Measurements from ENCODE around the gene SNX2.

SNX2 gene

GRCh38 chr5:122858451-122858850, 83.6 kb downstream of the SNX2 start:
- Histone ChIP-seq H4K8ac (ENCODE audit: low read depth, low read length) (no peak overlapping the region), H3K79me2 (ENCODE audit: control insufficient read depth, insufficient read depth, low read length) (no peaks in the 10 kb centered on the region), H3K18ac (ENCODE audit: low read length) (no peak overlapping the region), H3K4me2 (ENCODE audit: low read length) (no peak overlapping the region), H3K9ac (ENCODE audit: low read length) (no peak overlapping the region), H3K4me3 (ENCODE audit: low read length) (no peak overlapping the region), H3K79me1 (ENCODE audit: low read length) (no peaks in the 10 kb centered on the region), H2BK120ac (ENCODE audit: low read depth, low read length) (no peak overlapping the region), H3K27me3 (ENCODE audit: insufficient read depth, low read length, poor library complexity) (no peaks in the 10 kb centered on the region), H2AK5ac (ENCODE audit: low read length) (no peak overlapping the region), H3K27ac (ENCODE audit: low read depth, low read length) (no peak overlapping the region), H3K36me3 (ENCODE audit: control insufficient read depth, insufficient read depth, low read length) (no peaks in the 10 kb centered on the region), H3K23ac (ENCODE audit: low read length) (no peak overlapping the region), H2BK5ac (ENCODE audit: low read length) (no peak overlapping the region), H3K4me1 (ENCODE audit: control insufficient read depth, low read depth, low read length) (peaks cover 7% of the 10 kb centered on the region), H4K5ac (ENCODE audit: low read length) (no peak overlapping the region), H3K56ac (ENCODE audit: low read length) (no peak overlapping the region), H3K4ac (ENCODE audit: low read depth, low read length) (no peak overlapping the region), H2BK15ac (replicated peaks; ENCODE audit: low read depth) (no peak overlapping the region)
- no CpG with 5 or more reads among the region's 1 CpG for WGBS (ENCODE audit: extremely low coverage, insufficient coverage, low lambda C conversion rate)
- DNase-seq, result no peak

- Histone ChIP-seq H2BK5ac (ENCODE audit: low read length) (no peak overlapping the region), H3K36me3 (ENCODE audit: control insufficient read depth, insufficient read depth, low read length) (no peaks in the 10 kb centered on the region), H3K79me1 (ENCODE audit: low read length) (no peaks in the 10 kb centered on the region), H3K4me1 (ENCODE audit: control insufficient read depth, low read depth, low read length) (peaks cover 7% of the 10 kb centered on the region), H3K79me2 (ENCODE audit: control insufficient read depth, insufficient read depth, low read length) (no peaks in the 10 kb centered on the region), H2BK120ac (ENCODE audit: low read depth, low read length) (no peak overlapping the region), H3K56ac (ENCODE audit: low read length) (no peak overlapping the region), H3K27me3 (ENCODE audit: insufficient read depth, low read length, poor library complexity) (no peaks in the 10 kb centered on the region), H4K8ac (ENCODE audit: low read depth, low read length) (no peak overlapping the region), H2BK15ac (replicated peaks; ENCODE audit: low read depth) (no peak overlapping the region), H3K23ac (ENCODE audit: low read length) (no peak overlapping the region), H3K4me3 (ENCODE audit: low read length) (no peak overlapping the region), H3K4ac (ENCODE audit: low read depth, low read length) (no peak overlapping the region), H3K18ac (ENCODE audit: low read length) (no peak overlapping the region), H3K27ac (ENCODE audit: low read depth, low read length) (no peak overlapping the region), H3K4me2 (ENCODE audit: low read length) (no peak overlapping the region), H4K5ac (ENCODE audit: low read length) (no peak overlapping the region), H2AK5ac (ENCODE audit: low read length) (no peak overlapping the region), H3K9ac (ENCODE audit: low read length) (no peak overlapping the region)
- no peak for DNase-seq
- WGBS (ENCODE audit: extremely low coverage, insufficient coverage, low lambda C conversion rate), result no CpG with 5 or more reads among the region's 2 CpGs
These were observed 88.4 kb downstream of the SNX2 start for GRCh38 chr5:122863240-122863639.

- no peak overlapping the region for H3K56ac ChIP-seq (ENCODE audit: low read length)
- no peak overlapping the region for H3K9ac ChIP-seq (ENCODE audit: low read length)
- no peak overlapping the region for H3K18ac ChIP-seq (ENCODE audit: low read length)
- no peaks in the 10 kb centered on the region for H3K79me2 ChIP-seq (ENCODE audit: control insufficient read depth, insufficient read depth, low read length)
- no peak overlapping the region for H3K27ac ChIP-seq (ENCODE audit: low read depth, low read length)
- no peaks in the 10 kb centered on the region for H3K36me3 ChIP-seq (ENCODE audit: control insufficient read depth, insufficient read depth, low read length)
- no peak overlapping the region for H3K4ac ChIP-seq (ENCODE audit: low read depth, low read length)
- H2BK120ac ChIP-seq (ENCODE audit: low read depth, low read length), result no peak overlapping the region
- H4K5ac ChIP-seq (ENCODE audit: low read length), result no peak overlapping the region
- no peak overlapping the region for H3K23ac ChIP-seq (ENCODE audit: low read length)
- no peaks in the 10 kb centered on the region for H3K27me3 ChIP-seq (ENCODE audit: insufficient read depth, low read length, poor library complexity)
- no CpG with 5 or more reads among the region's 4 CpGs for whole genome bisulfite sequencing (ENCODE audit: extremely low coverage, insufficient coverage, low lambda C conversion rate)
- no peak overlapping the region for H2BK5ac ChIP-seq (ENCODE audit: low read length)
- H2BK15ac ChIP-seq (replicated peaks; ENCODE audit: low read depth), result no peak overlapping the region
- H3K4me2 ChIP-seq (ENCODE audit: low read length), result no peak overlapping the region
- no peaks in the 10 kb centered on the region for H3K79me1 ChIP-seq (ENCODE audit: low read length)
- peaks cover 7% of the 10 kb centered on the region for H3K4me1 ChIP-seq (ENCODE audit: control insufficient read depth, low read depth, low read length)
- no peak overlapping the region for H4K8ac ChIP-seq (ENCODE audit: low read depth, low read length)
- H3K4me3 ChIP-seq (ENCODE audit: low read length), result no peak overlapping the region
- no peak overlapping the region for H2AK5ac ChIP-seq (ENCODE audit: low read length)
- DNase-seq, result no peak
These were observed 88.8 kb downstream of the SNX2 start for GRCh38 chr5:122863721-122864120.

GRCh38 chr5:122864400-122864799, 89.5 kb downstream of the SNX2 start:
- Histone ChIP-seq H3K36me3 (ENCODE audit: control insufficient read depth, insufficient read depth, low read length) (no peaks in the 10 kb centered on the region), H3K4ac (ENCODE audit: low read depth, low read length) (no peak overlapping the region), H3K9ac (ENCODE audit: low read length) (no peak overlapping the region), H3K4me1 (ENCODE audit: control insufficient read depth, low read depth, low read length) (peaks cover 5% of the 10 kb centered on the region), H3K79me2 (ENCODE audit: control insufficient read depth, insufficient read depth, low read length) (no peaks in the 10 kb centered on the region), H2BK120ac (ENCODE audit: low read depth, low read length) (no peak overlapping the region), H3K18ac (ENCODE audit: low read length) (no peak overlapping the region), H3K79me1 (ENCODE audit: low read length) (no peaks in the 10 kb centered on the region), H3K27ac (ENCODE audit: low read depth, low read length) (no peak overlapping the region), H3K23ac (ENCODE audit: low read length) (no peak overlapping the region), H2AK5ac (ENCODE audit: low read length) (no peak overlapping the region), H3K56ac (ENCODE audit: low read length) (no peak overlapping the region), H3K4me2 (ENCODE audit: low read length) (no peak overlapping the region), H4K5ac (ENCODE audit: low read length) (no peak overlapping the region), H3K27me3 (ENCODE audit: insufficient read depth, low read length, poor library complexity) (no peaks in the 10 kb centered on the region), H4K8ac (ENCODE audit: low read depth, low read length) (no peak overlapping the region), H2BK15ac (replicated peaks; ENCODE audit: low read depth) (no peak overlapping the region), H2BK5ac (ENCODE audit: low read length) (no peak overlapping the region), H3K4me3 (ENCODE audit: low read length) (no peak overlapping the region)
- WGBS (ENCODE audit: extremely low coverage, insufficient coverage, low lambda C conversion rate), result no CpG with 5 or more reads among the region's 6 CpGs
- DNase-seq, result no peak

GRCh38 chr5:122864842-122865241, 90.0 kb downstream of the SNX2 start:
- no peaks in the 10 kb centered on the region for H3K36me3 ChIP-seq (ENCODE audit: control insufficient read depth, insufficient read depth, low read length)
- no peak overlapping the region for H3K4me2 ChIP-seq (ENCODE audit: low read length)
- no peak for DNase-seq
- no peak overlapping the region for H2BK120ac ChIP-seq (ENCODE audit: low read depth, low read length)
- H4K5ac ChIP-seq (ENCODE audit: low read length), result no peak overlapping the region
- no peak overlapping the region for H3K9ac ChIP-seq (ENCODE audit: low read length)
- H3K4me1 ChIP-seq (ENCODE audit: control insufficient read depth, low read depth, low read length), result peaks cover 3% of the 10 kb centered on the region
- no peak overlapping the region for H3K4me3 ChIP-seq (ENCODE audit: low read length)
- H2BK5ac ChIP-seq (ENCODE audit: low read length), result no peak overlapping the region
- no peaks in the 10 kb centered on the region for H3K27me3 ChIP-seq (ENCODE audit: insufficient read depth, low read length, poor library complexity)
- H2AK5ac ChIP-seq (ENCODE audit: low read length), result no peak overlapping the region
- no peaks in the 10 kb centered on the region for H3K79me1 ChIP-seq (ENCODE audit: low read length)
- no peak overlapping the region for H3K23ac ChIP-seq (ENCODE audit: low read length)
- H3K56ac ChIP-seq (ENCODE audit: low read length), result no peak overlapping the region
- H3K27ac ChIP-seq (ENCODE audit: low read depth, low read length), result no peak overlapping the region
- H4K8ac ChIP-seq (ENCODE audit: low read depth, low read length), result no peak overlapping the region
- WGBS (ENCODE audit: extremely low coverage, insufficient coverage, low lambda C conversion rate), result no CpG with 5 or more reads among the region's 1 CpG
- H3K18ac ChIP-seq (ENCODE audit: low read length), result no peak overlapping the region
- no peaks in the 10 kb centered on the region for H3K79me2 ChIP-seq (ENCODE audit: control insufficient read depth, insufficient read depth, low read length)
- no peak overlapping the region for H3K4ac ChIP-seq (ENCODE audit: low read depth, low read length)
- H2BK15ac ChIP-seq (replicated peaks; ENCODE audit: low read depth), result no peak overlapping the region

GRCh38 chr5:122870219-122870856, 95.5 kb downstream of the SNX2 start:
- no peak overlapping the region for H2BK120ac ChIP-seq (ENCODE audit: low read depth, low read length)
- no peaks in the 10 kb centered on the region for H3K36me3 ChIP-seq (ENCODE audit: control insufficient read depth, insufficient read depth, low read length)
- H3K4me1 ChIP-seq (ENCODE audit: control insufficient read depth, low read depth, low read length), result no peaks in the 10 kb centered on the region
- no peak overlapping the region for H3K4me2 ChIP-seq (ENCODE audit: low read length)
- H3K4ac ChIP-seq (ENCODE audit: low read depth, low read length), result no peak overlapping the region
- H3K27me3 ChIP-seq (ENCODE audit: insufficient read depth, low read length, poor library complexity), result no peaks in the 10 kb centered on the region
- H3K56ac ChIP-seq (ENCODE audit: low read length), result no peak overlapping the region
- no peak for DNase-seq
- no peak overlapping the region for H3K27ac ChIP-seq (ENCODE audit: low read depth, low read length)
- WGBS (ENCODE audit: extremely low coverage, insufficient coverage, low lambda C conversion rate), result no CpG with 5 or more reads among the region's 7 CpGs
- H4K8ac ChIP-seq (ENCODE audit: low read depth, low read length), result no peak overlapping the region
- no peak overlapping the region for H4K5ac ChIP-seq (ENCODE audit: low read length)
- no peak overlapping the region for H3K4me3 ChIP-seq (ENCODE audit: low read length)
- no peak overlapping the region for H2BK5ac ChIP-seq (ENCODE audit: low read length)
- no peaks in the 10 kb centered on the region for H3K79me1 ChIP-seq (ENCODE audit: low read length)
- H2BK15ac ChIP-seq (replicated peaks; ENCODE audit: low read depth), result no peak overlapping the region
- no peak overlapping the region for H3K9ac ChIP-seq (ENCODE audit: low read length)
- no peak overlapping the region for H3K18ac ChIP-seq (ENCODE audit: low read length)
- H3K79me2 ChIP-seq (ENCODE audit: control insufficient read depth, insufficient read depth, low read length), result no peaks in the 10 kb centered on the region
- no peak overlapping the region for H2AK5ac ChIP-seq (ENCODE audit: low read length)
- no peak overlapping the region for H3K23ac ChIP-seq (ENCODE audit: low read length)

Measured in mesendoderm (in vitro differentiated cells).